Measurements from ENCODE around the gene LSM12.
"Not testable (repeated sequence)": the region's sequence is repeated elsewhere in the genome, so short reads cannot be mapped to it uniquely, and the experiment has no call there.

LSM12 gene

DNA sequence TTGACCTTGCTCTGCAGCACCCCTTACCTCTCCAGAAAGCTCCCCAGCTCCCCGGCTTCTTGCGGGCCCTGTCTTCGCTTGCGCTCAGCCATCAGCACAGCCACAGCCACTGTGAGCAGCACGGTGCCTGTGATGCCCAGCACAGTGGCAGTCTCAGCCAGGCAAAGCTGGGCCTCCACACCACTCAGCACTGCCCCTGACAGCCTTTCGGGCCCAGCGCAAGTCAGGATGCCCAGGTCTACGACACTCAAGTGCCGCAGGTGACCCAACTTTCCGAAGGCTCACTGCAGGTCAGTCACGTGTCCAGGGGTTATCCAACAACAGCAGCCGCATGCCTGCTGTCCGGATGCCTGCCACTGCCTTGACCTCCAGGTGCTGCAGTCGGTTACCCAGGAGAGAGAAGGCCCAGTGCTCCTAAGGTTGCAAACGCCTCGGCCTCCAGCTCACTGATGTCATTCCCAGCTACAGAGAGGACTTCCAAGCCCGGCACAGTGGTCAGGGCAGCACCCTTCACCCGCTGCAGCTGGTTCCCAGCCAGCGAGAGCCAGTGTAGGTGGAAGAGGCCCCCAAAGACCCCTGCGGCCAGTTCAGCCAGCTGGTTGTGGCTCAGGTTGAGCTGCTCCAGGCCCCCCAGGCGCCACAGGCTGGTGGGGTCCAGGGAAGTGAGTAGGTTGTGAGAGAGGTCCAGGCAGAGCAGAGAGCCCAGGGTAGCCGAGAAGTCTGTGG, 42.8 kb downstream of the LSM12 start:
- Histone ChIP-seq H3K18ac (ENCODE audit: low read depth in 1 of 2, low read length in 2 of 2) (no peak overlapping the region), H2BK12ac (ENCODE audit: low read length in 2 of 2) (no peak overlapping the region), H2AK5ac (ENCODE audit: low read length, severe bottlenecking) (no peak overlapping the region), H3K4me1 (ENCODE audit: control insufficient read depth, insufficient read depth, low read depth, low read length) (peaks cover 5% of the 10 kb centered on the region), H3K4ac (ENCODE audit: low read depth in 1 of 2, low read length in 2 of 2) (no peak overlapping the region), H3K27me3 (ENCODE audit: control insufficient read depth in 1 of 2, insufficient read depth in 1 of 2, low read length in 2 of 2) (no peaks in the 10 kb centered on the region), H4K8ac (ENCODE audit: low read length) (no peak overlapping the region), H3K23ac (ENCODE audit: low read length in 2 of 2) (no peak overlapping the region), H2AFZ (ENCODE audit: low read depth, low read length) (no peak overlapping the region), H3K79me1 (replicated peaks; ENCODE audit: low read length, poor library complexity, severe bottlenecking) (peaks cover 23% of the 10 kb centered on the region), H3K4me2 (ENCODE audit: low read length, poor library complexity, severe bottlenecking) (no peak overlapping the region), H3K36me3 (ENCODE audit: control insufficient read depth in 1 of 2, insufficient read depth in 2 of 2, low read depth in 1 of 2, low read length in 2 of 2) (peaks cover 39 to 65% of the 10 kb centered on the region in 2 experiments), H2BK120ac (ENCODE audit: low read depth, low read length) (no peak overlapping the region), H2BK15ac (ENCODE audit: low read depth, poor library complexity, severe bottlenecking) (peak overlapping the region; percentile 8), H3K14ac (ENCODE audit: low read length in 2 of 2) (no peak overlapping the region), H2BK5ac (ENCODE audit: low read depth, low read length, poor library complexity, severe bottlenecking) (no peak overlapping the region), H3K9me3 (ENCODE audit: control insufficient read depth, low read length) (no peaks in the 10 kb centered on the region), H3K9ac (ENCODE audit: low read length) (no peak overlapping the region), H3K27ac (ENCODE audit: low read length, poor library complexity, severe bottlenecking) (no peak overlapping the region), H4K91ac (ENCODE audit: low read length) (peak overlapping the region; percentile 19), H3K4me3 (ENCODE audit: insufficient read depth in 1 of 2, low read depth in 1 of 2, low read length in 2 of 2) (no peak overlapping the region)
- whole genome bisulfite sequencing: 97% methylated on average over 22 of the region's 22 CpGs
- no peak for DNase-seq

DNA sequence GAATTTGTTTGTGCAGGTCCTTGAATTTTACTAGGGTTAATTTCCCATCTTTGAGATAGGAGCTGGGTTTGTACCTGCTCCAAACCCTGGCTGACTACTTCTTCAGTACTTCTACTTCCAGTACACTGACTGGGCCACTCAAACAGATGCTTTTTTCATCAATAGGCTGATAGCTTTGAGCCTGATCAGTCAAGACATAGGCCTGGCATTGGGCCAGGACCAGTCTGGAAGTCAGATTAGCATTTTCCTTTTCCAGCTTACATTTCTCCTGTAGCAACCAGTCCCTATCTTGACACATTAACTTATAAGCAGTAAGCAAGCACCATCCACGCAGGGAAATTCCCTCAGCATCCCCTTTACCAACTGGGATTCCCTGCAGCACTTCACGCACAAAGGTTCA, 44.2 kb downstream of the LSM12 start:
- no peak overlapping the region for H3K4me2 ChIP-seq (ENCODE audit: low read length, poor library complexity, severe bottlenecking)
- WGBS: 94% methylated on average over 2 of the region's 2 CpGs

GRCh38 chr17:44021227-44021626, 45.2 kb downstream of the LSM12 start:
- H2BK120ac ChIP-seq (ENCODE audit: low read depth, low read length); H3K4me2 ChIP-seq (ENCODE audit: low read length, poor library complexity, severe bottlenecking); H3K4ac ChIP-seq (ENCODE audit: low read depth in 1 of 2, low read length in 2 of 2); H3K4me3 ChIP-seq (ENCODE audit: insufficient read depth in 1 of 2, low read depth in 1 of 2, low read length in 2 of 2); H3K14ac ChIP-seq (ENCODE audit: low read length in 2 of 2); H3K9me3 ChIP-seq (ENCODE audit: control insufficient read depth, low read length); H4K91ac ChIP-seq (ENCODE audit: low read length); H2BK15ac ChIP-seq (ENCODE audit: low read depth, poor library complexity, severe bottlenecking); H4K8ac ChIP-seq (ENCODE audit: low read length); H3K18ac ChIP-seq (ENCODE audit: low read depth in 1 of 2, low read length in 2 of 2); H2AFZ ChIP-seq (ENCODE audit: low read depth, low read length); H2BK5ac ChIP-seq (ENCODE audit: low read depth, low read length, poor library complexity, severe bottlenecking); H3K4me1 ChIP-seq (ENCODE audit: control insufficient read depth, insufficient read depth, low read depth, low read length); H3K27me3 ChIP-seq (ENCODE audit: control insufficient read depth in 1 of 2, insufficient read depth in 1 of 2, low read length in 2 of 2); H2BK12ac ChIP-seq (ENCODE audit: low read length in 2 of 2); H2AK5ac ChIP-seq (ENCODE audit: low read length, severe bottlenecking); H3K27ac ChIP-seq (ENCODE audit: low read length, poor library complexity, severe bottlenecking); DNase-seq; H3K9ac ChIP-seq (ENCODE audit: low read length); H3K23ac ChIP-seq (ENCODE audit: low read length in 2 of 2): not testable (repeated sequence)
- H3K36me3 ChIP-seq (ENCODE audit: control insufficient read depth in 1 of 2, insufficient read depth in 2 of 2, low read depth in 1 of 2, low read length in 2 of 2): peaks cover 32 to 61% of the 10 kb centered on the region in 2 experiments
- WGBS: 98% methylated on average over 6 of the region's 7 CpGs
- peaks cover 17% of the 10 kb centered on the region for H3K79me1 ChIP-seq (replicated peaks; ENCODE audit: low read length, poor library complexity, severe bottlenecking)

More for the DNA sequence above, 44.2 kb downstream of the LSM12 start:
- H2BK12ac ChIP-seq (ENCODE audit: low read length in 2 of 2): no peak overlapping the region
- H3K4me3 ChIP-seq (ENCODE audit: insufficient read depth in 1 of 2, low read depth in 1 of 2, low read length in 2 of 2): no peak overlapping the region
- no peak overlapping the region for H2AK5ac ChIP-seq (ENCODE audit: low read length, severe bottlenecking)
- H3K36me3 ChIP-seq (ENCODE audit: control insufficient read depth in 1 of 2, insufficient read depth in 2 of 2, low read depth in 1 of 2, low read length in 2 of 2): peaks cover 35 to 67% of the 10 kb centered on the region in 2 experiments
- no peak overlapping the region for H3K27ac ChIP-seq (ENCODE audit: low read length, poor library complexity, severe bottlenecking)
- H4K91ac ChIP-seq (ENCODE audit: low read length): no peak overlapping the region
- H2BK15ac ChIP-seq (ENCODE audit: low read depth, poor library complexity, severe bottlenecking): no peak overlapping the region
- peaks cover 18% of the 10 kb centered on the region for H3K79me1 ChIP-seq (replicated peaks; ENCODE audit: low read length, poor library complexity, severe bottlenecking)
- H3K14ac ChIP-seq (ENCODE audit: low read length in 2 of 2): no peak overlapping the region
- no peak overlapping the region for H3K4ac ChIP-seq (ENCODE audit: low read depth in 1 of 2, low read length in 2 of 2)
- peaks cover 5% of the 10 kb centered on the region for H3K4me1 ChIP-seq (ENCODE audit: control insufficient read depth, insufficient read depth, low read depth, low read length)
- DNase-seq: no peak
- H2BK5ac ChIP-seq (ENCODE audit: low read depth, low read length, poor library complexity, severe bottlenecking): no peak overlapping the region
- H3K23ac ChIP-seq (ENCODE audit: low read length in 2 of 2): no peak overlapping the region
- H3K27me3 ChIP-seq (ENCODE audit: control insufficient read depth in 1 of 2, insufficient read depth in 1 of 2, low read length in 2 of 2): no peaks in the 10 kb centered on the region
- no peak overlapping the region for H4K8ac ChIP-seq (ENCODE audit: low read length)
- no peaks in the 10 kb centered on the region for H3K9me3 ChIP-seq (ENCODE audit: control insufficient read depth, low read length)
- no peak overlapping the region for H3K18ac ChIP-seq (ENCODE audit: low read depth in 1 of 2, low read length in 2 of 2)
- H2BK120ac ChIP-seq (ENCODE audit: low read depth, low read length): no peak overlapping the region
- H2AFZ ChIP-seq (ENCODE audit: low read depth, low read length): no peak overlapping the region
- H3K9ac ChIP-seq (ENCODE audit: low read length): no peak overlapping the region

GRCh38 chr17:44014437-44015172, 51.9 kb downstream of the LSM12 start, which contains the start of gene TMEM101:
Gene TMEM101, minus strand, starts transcription at chr17:44014963. Its CDS starts 11 bp downstream, at chr17:44014952.
- H3K36me3 ChIP-seq (ENCODE audit: control insufficient read depth in 1 of 2, insufficient read depth in 2 of 2, low read depth in 1 of 2, low read length in 2 of 2): peaks cover 22 to 29% of the 10 kb centered on the region in 2 experiments
- H3K4me3 ChIP-seq (ENCODE audit: insufficient read depth in 1 of 2, low read depth in 1 of 2, low read length in 2 of 2): peak within 1 kb of the TSS; percentile 77 to 93
- peak within 1 kb of the TSS; percentile 58 for H3K27ac ChIP-seq (ENCODE audit: low read length, poor library complexity, severe bottlenecking)
- H4K8ac ChIP-seq (ENCODE audit: low read length): peak within 1 kb of the TSS; percentile 91
- H3K23ac ChIP-seq (ENCODE audit: low read length in 2 of 2): peak within 1 kb of the TSS in 1 of 2 experiments; percentile 57
- peak within 1 kb of the TSS; percentile 2 for H2BK120ac ChIP-seq (ENCODE audit: low read depth, low read length)
- H4K91ac ChIP-seq (ENCODE audit: low read length): peak within 1 kb of the TSS; percentile 88
- no peak within 1 kb of the TSS for H2BK5ac ChIP-seq (ENCODE audit: low read depth, low read length, poor library complexity, severe bottlenecking)
- 2% methylated on average over 43 of the region's 43 CpGs for WGBS
- H2AK5ac ChIP-seq (ENCODE audit: low read length, severe bottlenecking): peak within 1 kb of the TSS; percentile 7
- peak within 1 kb of the TSS; percentile 78 to 95 for H3K18ac ChIP-seq (ENCODE audit: low read depth in 1 of 2, low read length in 2 of 2)
- no peaks in the 10 kb centered on the region for H3K9me3 ChIP-seq (ENCODE audit: control insufficient read depth, low read length)
- H3K14ac ChIP-seq (ENCODE audit: low read length in 2 of 2): peak within 1 kb of the TSS in 1 of 2 experiments; percentile 90
- H3K79me1 ChIP-seq (replicated peaks; ENCODE audit: low read length, poor library complexity, severe bottlenecking): peaks cover 38% of the 10 kb centered on the region
- H2BK15ac ChIP-seq (ENCODE audit: low read depth, poor library complexity, severe bottlenecking): no peak within 1 kb of the TSS
- peak within 1 kb of the TSS in 1 of 2 experiments; percentile 7 for H2BK12ac ChIP-seq (ENCODE audit: low read length in 2 of 2)
- H3K27me3 ChIP-seq (ENCODE audit: control insufficient read depth in 1 of 2, insufficient read depth in 1 of 2, low read length in 2 of 2): no peaks in the 10 kb centered on the region
- peaks cover 9% of the 10 kb centered on the region for H3K4me1 ChIP-seq (ENCODE audit: control insufficient read depth, insufficient read depth, low read depth, low read length)
- H2AFZ ChIP-seq (ENCODE audit: low read depth, low read length): peak within 1 kb of the TSS; percentile 48
- peak within 1 kb of the TSS; percentile 98 for H3K9ac ChIP-seq (ENCODE audit: low read length)
- peak within 1 kb of the TSS; percentile 42 to 91 for H3K4ac ChIP-seq (ENCODE audit: low read depth in 1 of 2, low read length in 2 of 2)
- DNase-seq: peak; percentile 94
- H3K4me2 ChIP-seq (ENCODE audit: low read length, poor library complexity, severe bottlenecking): peak within 1 kb of the TSS; percentile 91

Data from mesenchymal stem cell (in vitro differentiated cells and primary cell).